Mucosa of descending colon (tissue), 3 donors: ENCODE data around the gene CMTM8. TPM values are rescaled to one million over a fixed set of nuclear protein-coding genes. Genes with fewer than 3 reads are reported as not detected.

Experiments used
- ATAC-seq: fragments of 200-7000 bp; cut with Tn5 transposase; one replicate; pipeline ENCODE4 v1.9.1; 2020; ENCODE audit warnings: mild to moderate bottlenecking, moderate library complexity
- DNase-seq, 3 donors: peaks; one replicate each; pipeline ENCODE4 v3.0.0-alpha.2; 2020
- H3K36me3 ChIP-seq: fragments of 200-600 bp; one replicate; pipeline ENCODE4 v1.8.0; 2021; ENCODE audit warnings: low read depth, mild to moderate bottlenecking
- H3K4me1 ChIP-seq: fragments of 200-600 bp; one replicate; pipeline ENCODE4 v1.8.0; 2021; ENCODE audit warnings: low read depth, mild to moderate bottlenecking
- H3K4me3 ChIP-seq: fragments of 200-600 bp; one replicate; pipeline ENCODE4 v1.8.0; 2021; ENCODE audit warnings: mild to moderate bottlenecking
- H3K9me3 ChIP-seq: fragments of 200-600 bp; one replicate; pipeline ENCODE4 v1.8.0; 2021; ENCODE audit warnings: mild to moderate bottlenecking
- CTCF ChIP-seq: fragments of 200-600 bp; IDR thresholded peaks from one replicate; pipeline ENCODE4 v1.8.0; 2022; ENCODE audit warnings: antibody characterized with exemption, mild to moderate bottlenecking
- intact Hi-C, 2 donors: fragments of 100-400 bp; cut with DNase I in 1 of 2; cut with micrococcal nuclease in 1 of 2; formaldehyde crosslinking; loops; one replicate each; pipeline versions ENCODE4 v1.11.0 to v1.11.1; 2022; cut with DNase I, micrococcal nuclease
- total RNA-seq, 3 donors: library from RNA; stranded (reverse); fragmentation: NEBNext Ultra II Directional in 2 of 3; extraction: Animal tissue kit (Norgen Biotek cat#: 25700) in 2 of 3; gene quantifications; one replicate each; pipeline versions ENCODE4 v1.2.1 to v1.2.4, GENCODE V29; 2021 to 2023
- donor health status: DM: no; HTN: no; CAD: no; lungs with moderate emphysema.
- donor health status: DM: no; HTN: no; CAD: no.
- donor health status: DM: no; HTN: yes; CAD: no.

Gene CMTM8
- total RNA-seq, 3 donors from 2014 or later: 3.5 to 10.5 (median 8.4) TPM

GRCh38 chr3:32353351-32353750 is 114.9 kb downstream of the CMTM8 start:
- DNase-seq: no peak
- no peak overlapping the region for H3K4me3 ChIP-seq
- no peaks in the 10 kb centered on the region for H3K4me1 ChIP-seq
- no peaks in the 10 kb centered on the region for H3K9me3 ChIP-seq
- ATAC-seq: no peak
- no peaks in the 10 kb centered on the region for H3K36me3 ChIP-seq
- intact Hi-C loops: no loop called here
- TF ChIP-seq CTCF: no peak

- Histone ChIP-seq H3K9me3 (no peaks in the 10 kb centered on the region), H3K4me3 (no peak overlapping the region), H3K36me3 (no peaks in the 10 kb centered on the region), H3K4me1 (no peaks in the 10 kb centered on the region)
- TF ChIP-seq CTCF: no peak
- intact Hi-C loops: no loop called here
- ATAC-seq (no peak), DNase-seq (no peak)
Measured at GRCh38 chr3:32354362-32354778, 115.9 kb downstream of the CMTM8 start.

DNA sequence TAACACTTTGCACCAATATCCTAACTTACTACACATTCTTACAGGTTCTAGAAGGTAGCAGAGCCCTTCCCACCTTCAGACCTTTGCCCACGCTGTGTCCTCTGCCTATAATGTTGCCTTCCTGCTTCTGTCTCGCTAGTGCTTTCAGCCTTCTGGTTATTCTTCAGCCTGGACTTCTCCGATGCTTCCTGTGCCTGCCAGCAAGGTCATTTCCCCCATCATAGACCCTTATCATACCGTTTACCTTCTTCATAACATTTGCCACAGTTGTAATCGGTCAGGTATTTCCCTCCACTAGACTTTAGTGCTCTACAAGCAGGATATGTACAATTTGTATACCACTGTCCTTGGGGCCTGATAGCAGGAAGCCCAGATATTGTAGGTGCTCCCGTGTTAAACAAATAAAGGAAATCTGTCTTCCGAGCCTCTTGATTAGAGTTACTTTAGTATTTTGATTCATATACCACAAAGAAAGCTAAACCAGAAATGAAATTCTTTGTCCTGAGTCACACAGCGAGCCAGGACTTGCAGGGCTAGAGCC is 117.3 kb downstream of the CMTM8 start:
- ATAC-seq: no peak

DNA sequence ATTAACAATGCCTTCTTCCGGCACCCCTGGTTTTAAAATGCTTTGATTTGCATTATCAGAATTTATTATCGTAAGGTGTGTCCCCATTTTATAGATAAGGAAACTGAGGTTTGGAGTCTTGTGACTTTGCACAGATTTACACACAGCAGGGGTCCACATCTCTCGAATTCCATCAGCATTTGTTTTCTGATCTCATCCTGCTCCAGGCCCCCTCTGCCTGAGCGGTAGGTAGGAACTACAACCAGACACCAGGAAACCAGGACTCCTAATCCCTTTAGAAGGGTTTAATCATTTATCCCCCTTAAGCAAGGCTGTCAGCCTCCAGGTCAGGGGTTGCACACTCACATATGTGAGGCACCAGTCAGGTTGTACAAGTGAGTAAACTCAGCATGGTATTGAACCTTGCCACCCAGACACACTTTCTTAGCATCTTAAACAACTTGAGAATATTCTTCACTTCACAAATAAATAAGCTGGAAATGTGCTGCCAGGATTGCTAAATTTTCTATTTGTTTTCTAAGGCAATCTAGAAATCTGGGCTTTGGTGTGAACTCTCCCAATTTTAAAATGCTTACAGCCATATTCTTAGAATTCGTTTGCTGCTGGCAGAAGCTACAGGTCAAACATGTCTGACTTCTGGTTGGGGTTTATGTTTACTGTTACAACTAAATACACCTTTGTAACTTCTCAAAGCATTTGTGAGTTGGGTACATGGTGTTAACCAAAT is 121.4 kb downstream of the CMTM8 start:
- Histone ChIP-seq H3K4me1 (no peaks in the 10 kb centered on the region), H3K4me3 (no peak overlapping the region), H3K9me3 (no peaks in the 10 kb centered on the region), H3K36me3 (no peaks in the 10 kb centered on the region)
- ATAC-seq (no peak), DNase-seq (no peak)
- intact Hi-C loops: no loop called here
- no peak for TF ChIP-seq CTCF

More for the DNA sequence above, 117.3 kb downstream of the CMTM8 start:
- no peak for TF ChIP-seq CTCF
- no peaks in the 10 kb centered on the region for H3K36me3 ChIP-seq
- no peaks in the 10 kb centered on the region for H3K9me3 ChIP-seq
- H3K4me1 ChIP-seq: no peaks in the 10 kb centered on the region
- intact Hi-C loops: no loop called here
- H3K4me3 ChIP-seq: no peak overlapping the region
- DNase-seq: no peak

DNA sequence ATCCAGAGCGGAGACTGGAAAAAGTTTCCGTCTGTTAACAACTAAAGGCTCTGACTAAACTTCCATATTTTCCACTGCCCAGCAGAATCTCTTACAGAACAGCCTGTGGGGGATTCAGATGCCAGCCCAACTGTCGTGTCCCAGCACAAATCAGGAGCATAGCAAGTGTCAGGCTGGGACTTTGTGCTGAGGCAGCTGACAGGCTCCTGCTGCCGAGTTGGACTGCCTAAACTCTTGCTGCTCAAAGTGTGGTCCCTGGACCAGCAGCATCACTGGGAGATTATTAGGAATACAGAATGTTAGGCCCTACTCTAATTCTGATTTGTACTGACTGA is 122.0 kb downstream of the CMTM8 start:
- DNase-seq (no peak), ATAC-seq (no peak)
- TF ChIP-seq CTCF: no peak
- intact Hi-C loops: no loop called here
- no peak overlapping the region for H3K4me3 ChIP-seq
- H3K4me1 ChIP-seq: no peaks in the 10 kb centered on the region
- H3K36me3 ChIP-seq: no peaks in the 10 kb centered on the region
- no peaks in the 10 kb centered on the region for H3K9me3 ChIP-seq
